Hepatocyte (in vitro differentiated cells): ENCODE results near the gene RBM47. TPM values are rescaled to one million over a fixed set of nuclear protein-coding genes. Genes with fewer than 3 reads are reported as not detected.
A peak's percentile ranks its signal among the peaks of the same experiment; 100 is the strongest.

Source experiments
- DNase-seq: peaks from one replicate; pipeline ENCODE4 v3.0.0-alpha.2; 2016; ENCODE audit warnings: low spot score
- H2AFZ ChIP-seq: fragments of 200-600 bp; sonication (generic); 2 replicates; pipeline ENCODE4 v1.6.0; 2016; ENCODE audit warnings: antibody characterized with exemption, mild to moderate bottlenecking
- H3K27ac ChIP-seq: fragments of 200-600 bp; sonication (generic); 2 replicates; pipeline ENCODE4 v1.5.1; 2016; ENCODE audit warnings: mild to moderate bottlenecking
- H3K27me3 ChIP-seq: fragments of 200-600 bp; sonication (generic); 2 replicates; pipeline ENCODE4 v1.6.1; 2016
- H3K36me3 ChIP-seq: fragments of 200-600 bp; sonication (generic); replicated peaks from 2 replicates; pipeline ENCODE4 v1.5.1; 2016; ENCODE audit warnings: low read depth; ENCODE audit not compliant: insufficient read depth
- H3K4me1 ChIP-seq: fragments of 200-600 bp; sonication (generic); 2 replicates; pipeline ENCODE4 v1.5.1; 2016; ENCODE audit warnings: mild to moderate bottlenecking, moderate library complexity; ENCODE audit not compliant: insufficient read depth
- H3K4me2 ChIP-seq: fragments of 200-600 bp; sonication (generic); 2 replicates; pipeline ENCODE4 v1.6.0; 2016
- H3K4me3 ChIP-seq: fragments of 200-600 bp; sonication (generic); 2 replicates; pipeline ENCODE4 v1.5.1; 2016; ENCODE audit warnings: mild to moderate bottlenecking
- H3K79me2 ChIP-seq: fragments of 200-600 bp; sonication (generic); 2 replicates; pipeline ENCODE4 v1.6.0; 2017; ENCODE audit warnings: mild to moderate bottlenecking
- H3K9me2 ChIP-seq: fragments of 200-600 bp; sonication (generic); replicated peaks from 2 replicates; pipeline ENCODE4 v1.6.0; 2017; ENCODE audit warnings: mild to moderate bottlenecking; ENCODE audit not compliant: insufficient read depth
- H3K9me3 ChIP-seq: fragments of 200-600 bp; sonication (generic); 2 replicates; pipeline ENCODE4 v1.5.1; 2016; ENCODE audit warnings: low read depth, mild to moderate bottlenecking
- H4K20me1 ChIP-seq: fragments of 200-600 bp; sonication (generic); 2 replicates; pipeline ENCODE4 v1.6.0; 2016; ENCODE audit warnings: mild to moderate bottlenecking; ENCODE audit not compliant: insufficient read depth, poor library complexity, severe bottlenecking
- CTCF ChIP-seq: fragments of 200-600 bp; sonication (generic); IDR thresholded peaks from 2 replicates; pipeline ENCODE4 v1.5.1; 2016; ENCODE audit warnings: antibody characterized with exemption, mild to moderate bottlenecking; ENCODE audit not compliant: poor library complexity
- EZH2 ChIP-seq: fragments of 200-600 bp; sonication (generic); IDR thresholded peaks from 2 replicates; pipeline ENCODE4 v1.6.1; 2016; ENCODE audit warnings: antibody characterized with exemption, mild to moderate bottlenecking, borderline replicate concordance
- EZH2phosphoT487 ChIP-seq: fragments of 200-600 bp; sonication (generic); IDR thresholded peaks from one replicate; pipeline ENCODE4 v1.6.1; 2018; ENCODE audit warnings: antibody characterized with exemption, mild to moderate bottlenecking, low read depth, moderate library complexity; ENCODE audit not compliant: unreplicated experiment, severe bottlenecking
- WGBS: methylation state at CpG from one replicate; pipeline ENCODE4 v1.1.6; 2016; ENCODE audit warnings: low lambda C conversion rate; ENCODE audit errors: missing lambda C conversion rate; 5-methylcytosine and 5-hydroxymethylcytosine counted together
- polyA plus RNA-seq: library from polyadenylated mRNA; unstranded; fragments of >200 nt; fragmentation: Nextera tagmentation; extraction: Ambion mirVana; gene quantifications from 2 replicates; pipeline ENCODE4 v1.2.1, GENCODE V29; 2016
- total RNA-seq: library from RNA; depleted of rRNA; stranded (reverse); fragments of >200 nt; gene quantifications from 2 replicates; pipeline ENCODE4 v1.2.3, GENCODE V29; 2014

Gene RBM47
- total and polyA plus RNA-seq, 2 experiments from 2014 or later, result 49.8 to 137 TPM

- TF ChIP-seq EZH2phosphoT487 (no peak), EZH2 (no peak), CTCF (no peak)
- Histone ChIP-seq H3K4me2 (no peak overlapping the region), H3K4me3 (no peak overlapping the region), H4K20me1 (no peaks in the 10 kb centered on the region), H3K9me3 (no peaks in the 10 kb centered on the region), H3K27ac (peak overlapping the region; percentile 40), H3K4me1 (no peaks in the 10 kb centered on the region), H3K9me2 (no peaks in the 10 kb centered on the region), H3K27me3 (no peaks in the 10 kb centered on the region), H3K79me2 (no peaks in the 10 kb centered on the region), H2AFZ (no peak overlapping the region), H3K36me3 (no peaks in the 10 kb centered on the region)
- DNase-seq, result no peak
These were observed 15.9 kb upstream of the RBM47 start for GRCh38 chr4:40645586-40645985.

GRCh38 chr4:40632080-40632479, 2.4 kb upstream of the RBM47 start:
- Histone ChIP-seq H3K79me2 (peaks cover 13% of the 10 kb centered on the region), H3K4me3 (no peak overlapping the region), H3K36me3 (no peaks in the 10 kb centered on the region), H3K4me2 (no peak overlapping the region), H3K27me3 (no peaks in the 10 kb centered on the region), H3K9me3 (no peaks in the 10 kb centered on the region), H3K27ac (no peak overlapping the region), H4K20me1 (no peaks in the 10 kb centered on the region), H3K4me1 (peaks cover 14% of the 10 kb centered on the region), H3K9me2 (no peaks in the 10 kb centered on the region), H2AFZ (no peak overlapping the region)
- TF ChIP-seq EZH2 (no peak), EZH2phosphoT487 (no peak), CTCF (no peak)
- WGBS, result 77% methylated on average over 5 of the region's 5 CpGs
- no peak for DNase-seq

- Histone ChIP-seq H3K4me3 (peak overlapping the region; percentile 36), H3K9me3 (no peaks in the 10 kb centered on the region), H3K4me1 (peaks cover 14% of the 10 kb centered on the region), H3K36me3 (no peaks in the 10 kb centered on the region), H2AFZ (peak overlapping the region; percentile 57), H3K9me2 (no peaks in the 10 kb centered on the region), H3K4me2 (peak overlapping the region; percentile 81), H3K27ac (peak overlapping the region; percentile 98), H3K27me3 (no peaks in the 10 kb centered on the region), H3K79me2 (peaks cover 29% of the 10 kb centered on the region), H4K20me1 (no peaks in the 10 kb centered on the region)
- TF ChIP-seq EZH2phosphoT487 (no peak), EZH2 (no peak), CTCF (no peak)
- DNase-seq, result peak; percentile 69
- WGBS, result 14% methylated on average over 41 of the region's 41 CpGs
These were observed 814 bp upstream of the RBM47 start for GRCh38 chr4:40630335-40631021.
